Right lobe of liver (tissue), 6 donors: ENCODE measurements around the gene MAP4K4. TPM values are rescaled to one million over a fixed set of nuclear protein-coding genes. Genes with fewer than 3 reads are reported as not detected.
A peak's percentile ranks its signal among the peaks of the same experiment; 100 is the strongest.

Experiments used
- ATAC-seq, 4 donors: fragments of 200-7000 bp; cut with Tn5 transposase; one replicate each; pipeline ENCODE4 v1.9.1; 2020; ENCODE audit warnings: mild to moderate bottlenecking in 4 of 4, moderate library complexity in 4 of 4
- DNase-seq, 3 donors: peaks; one replicate each; pipeline ENCODE4 v3.0.0-alpha.2; 2020
- H3K27ac ChIP-seq, 3 donors: fragments of 200-600 bp; one replicate each; pipeline ENCODE4 v1.8.0; 2022
- H3K27me3 ChIP-seq, 2 donors: fragments of 200-600 bp; one replicate each; pipeline ENCODE4 v1.8.0; 2022
- H3K36me3 ChIP-seq, 4 donors: fragments of 200-600 bp; sonication (generic) in 1 of 4; one replicate each; pipeline versions ENCODE4 v1.5.1 to v1.8.0; 2017 to 2022; ENCODE audit warnings: control low read depth in 1 of 4
- H3K4me1 ChIP-seq, 4 donors: fragments of 200-600 bp; sonication (generic) in 1 of 4; one replicate each; pipeline versions ENCODE4 v1.5.1 to v1.8.0; 2017 to 2022; ENCODE audit warnings: control low read depth in 1 of 4
- H3K4me3 ChIP-seq, 3 donors: fragments of 200-600 bp; one replicate each; pipeline ENCODE4 v1.8.0; 2022
- H3K9me3 ChIP-seq, 4 donors: fragments of 200-600 bp; sonication (generic) in 1 of 4; one replicate each; pipeline versions ENCODE4 v1.5.1 to v1.8.0; 2017 to 2022; ENCODE audit warnings: control low read depth in 1 of 4
- POLR2A ChIP-seq: fragments of 450-650 bp; IDR thresholded peaks from one replicate; pipeline ENCODE4 v1.6.1; 2017; ENCODE audit warnings: antibody characterized with exemption, mild to moderate bottlenecking
- WGBS: methylation state at CpG from one replicate; pipeline ENCODE4 v1.1.6; 2018; ENCODE audit warnings: low coverage, low lambda C conversion rate; ENCODE audit not compliant: insufficient coverage; ENCODE audit errors: missing lambda C conversion rate; 5-methylcytosine and 5-hydroxymethylcytosine counted together
- intact Hi-C, 2 donors: fragments of 100-400 bp; cut with DNase I; formaldehyde crosslinking; loops; one replicate each; pipeline versions ENCODE4 v1.11.2 to v1.14.1; 2022
- total RNA-seq, 6 experiments: library from RNA; depleted of rRNA in 2 of 6; stranded (reverse); fragments of >200 nt in 2 of 6; fragmentation: NEBNext Ultra II Directional in 3 of 6; extraction: Animal tissue kit (Norgen Biotek cat#: 25700) in 3 of 6; gene quantifications; one replicate each; pipeline versions ENCODE4 v1.1.0 to v1.2.4, GENCODE V29; 2016 to 2023
- TF ChIP-seq, protein P1 (sequence below), 4 donors: fragments of 200-600 bp in 3 of 4; fragments of 450-650 bp in 1 of 4; IDR thresholded peaks; one replicate each; pipeline versions ENCODE4 v1.5.1 to v1.8.0; 2016 to 2022; ENCODE audit warnings: antibody characterized with exemption in 4 of 4, mild to moderate bottlenecking in 2 of 4
- donor health status: DM: no; HTN: yes; CAD: no.
- donor health status: DM: no; HTN: no; CAD: no.
- donor health status: DM: no; HTN: no; CAD: no.
- donor health status: DM: no; HTN: yes; CAD: no.
- donor health status: DM: no; HTN: yes; CAD: no.

Gene MAP4K4
- total RNA-seq, 6 experiments from 2014 or later, result 29.8 to 36.5 (median 31.1) TPM

DNA sequence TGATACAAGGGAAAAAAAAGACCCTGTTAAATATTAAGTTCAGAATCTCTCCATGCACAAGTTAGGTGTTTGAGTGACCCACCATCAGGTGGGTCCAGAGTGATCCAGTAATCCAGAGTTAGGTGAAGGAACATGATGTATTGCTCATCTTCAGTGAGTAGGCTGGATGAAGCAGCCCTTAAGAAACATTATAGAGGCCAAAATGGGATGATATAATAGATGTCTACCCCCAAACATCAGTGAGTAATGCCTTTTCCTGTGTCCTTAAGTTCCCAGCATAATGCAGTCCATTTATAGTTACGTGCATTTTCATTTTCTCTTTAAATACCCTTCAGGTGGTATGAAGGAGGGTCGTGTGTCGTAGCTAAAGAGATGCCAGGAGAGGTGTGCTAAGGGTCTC lies 89.6 kb downstream of the MAP4K4 start:
- Histone ChIP-seq H3K9me3 (no peaks in the 10 kb centered on the region), H3K27me3 (no peaks in the 10 kb centered on the region), H3K27ac (no peak overlapping the region), H3K36me3 (no peaks in the 10 kb centered on the region), H3K4me3 (no peak overlapping the region), H3K4me1 (peaks cover 0 to 29% (median 5%) of the 10 kb centered on the region in 4 donors)
- TF ChIP-seq, protein P1, sequence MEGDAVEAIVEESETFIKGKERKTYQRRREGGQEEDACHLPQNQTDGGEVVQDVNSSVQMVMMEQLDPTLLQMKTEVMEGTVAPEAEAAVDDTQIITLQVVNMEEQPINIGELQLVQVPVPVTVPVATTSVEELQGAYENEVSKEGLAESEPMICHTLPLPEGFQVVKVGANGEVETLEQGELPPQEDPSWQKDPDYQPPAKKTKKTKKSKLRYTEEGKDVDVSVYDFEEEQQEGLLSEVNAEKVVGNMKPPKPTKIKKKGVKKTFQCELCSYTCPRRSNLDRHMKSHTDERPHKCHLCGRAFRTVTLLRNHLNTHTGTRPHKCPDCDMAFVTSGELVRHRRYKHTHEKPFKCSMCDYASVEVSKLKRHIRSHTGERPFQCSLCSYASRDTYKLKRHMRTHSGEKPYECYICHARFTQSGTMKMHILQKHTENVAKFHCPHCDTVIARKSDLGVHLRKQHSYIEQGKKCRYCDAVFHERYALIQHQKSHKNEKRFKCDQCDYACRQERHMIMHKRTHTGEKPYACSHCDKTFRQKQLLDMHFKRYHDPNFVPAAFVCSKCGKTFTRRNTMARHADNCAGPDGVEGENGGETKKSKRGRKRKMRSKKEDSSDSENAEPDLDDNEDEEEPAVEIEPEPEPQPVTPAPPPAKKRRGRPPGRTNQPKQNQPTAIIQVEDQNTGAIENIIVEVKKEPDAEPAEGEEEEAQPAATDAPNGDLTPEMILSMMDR (IDR thresholded peaks at IDR 0.05), result no peak
- no peak for TF ChIP-seq POLR2A
- ATAC-seq (no peak), DNase-seq (no peak)
- WGBS, result 94% methylated on average over 3 of the region's 3 CpGs
- intact Hi-C loops, result no loop called here

GRCh38 chr2:101788565-101788964 lies 91.1 kb downstream of the MAP4K4 start:
- Histone ChIP-seq H3K36me3 (no peaks in the 10 kb centered on the region), H3K4me1 (peaks cover 0 to 31% (median 5%) of the 10 kb centered on the region in 4 donors), H3K27ac (peak overlapping the region in 2 of 3 donors; percentile 16 to 20), H3K9me3 (no peaks in the 10 kb centered on the region), H3K27me3 (no peaks in the 10 kb centered on the region), H3K4me3 (no peak overlapping the region)
- WGBS, result 52% methylated on average over 1 of the region's 1 CpG
- ATAC-seq, result no peak
- intact Hi-C loops, result no loop called here
- TF ChIP-seq, protein P1 (IDR thresholded peaks at IDR 0.05), result no peak
- no peak for TF ChIP-seq POLR2A
- DNase-seq, result no peak

DNA sequence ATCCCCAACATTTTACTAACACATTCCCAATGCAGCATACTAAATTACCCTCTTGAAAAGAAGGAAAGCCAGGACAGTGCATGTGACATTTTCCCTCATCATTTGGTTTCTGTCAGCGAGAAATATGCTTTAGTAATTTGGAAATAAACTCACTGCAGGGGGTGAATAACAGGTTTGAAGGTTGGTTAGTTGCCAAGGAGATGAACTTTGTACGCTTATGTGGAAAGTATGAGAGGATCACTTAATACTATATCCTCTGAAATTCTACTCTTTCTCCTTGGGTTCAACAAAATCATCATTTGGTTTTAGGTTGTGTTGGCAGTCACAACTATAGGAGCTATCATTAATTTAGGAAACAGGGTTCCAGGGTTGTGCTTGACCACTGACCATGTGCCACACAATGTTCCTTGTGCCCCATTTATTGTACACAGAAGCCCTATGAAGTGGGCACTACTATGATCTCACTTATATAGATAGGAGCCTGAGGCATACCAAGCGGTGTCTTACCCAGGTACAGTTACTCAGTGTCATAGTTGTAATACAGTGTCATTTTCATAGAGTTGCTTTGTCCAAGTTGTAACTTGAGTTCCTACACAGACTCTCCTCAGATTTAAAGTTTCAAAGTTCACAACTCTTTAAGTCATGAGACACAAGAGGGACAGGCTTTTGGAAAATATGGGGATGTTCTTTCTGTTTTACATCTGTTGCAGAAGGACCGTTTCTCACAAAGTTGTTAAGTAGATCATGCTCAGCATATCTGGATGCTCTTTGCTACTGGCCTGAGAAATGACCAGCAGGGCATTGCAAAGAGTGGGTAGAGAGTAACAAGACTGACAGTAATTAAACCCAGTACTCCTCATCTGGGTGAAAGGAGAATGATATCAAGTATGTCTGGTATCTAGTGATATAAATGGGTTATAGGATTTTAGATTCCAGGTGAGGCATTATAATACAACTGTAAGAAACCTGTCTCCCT lies 91.8 kb downstream of the MAP4K4 start:
- TF ChIP-seq, protein P1 (IDR thresholded peaks at IDR 0.05), result no peak
- TF ChIP-seq POLR2A, result no peak
- intact Hi-C loops, result no loop called here
- no peaks in the 10 kb centered on the region for H3K9me3 ChIP-seq
- no peak overlapping the region for H3K4me3 ChIP-seq
- no peak for DNase-seq
- peaks cover 0 to 38% (median 5%) of the 10 kb centered on the region in 4 donors for H3K4me1 ChIP-seq
- H3K36me3 ChIP-seq, result no peaks in the 10 kb centered on the region
- 52% methylated on average over 4 of the region's 4 CpGs for whole genome bisulfite sequencing
- H3K27me3 ChIP-seq, result no peaks in the 10 kb centered on the region
- ATAC-seq, result peak; percentile 78 to 84 (median 81)
- peak overlapping the region; percentile 16 to 35 (median 20) for H3K27ac ChIP-seq

DNA sequence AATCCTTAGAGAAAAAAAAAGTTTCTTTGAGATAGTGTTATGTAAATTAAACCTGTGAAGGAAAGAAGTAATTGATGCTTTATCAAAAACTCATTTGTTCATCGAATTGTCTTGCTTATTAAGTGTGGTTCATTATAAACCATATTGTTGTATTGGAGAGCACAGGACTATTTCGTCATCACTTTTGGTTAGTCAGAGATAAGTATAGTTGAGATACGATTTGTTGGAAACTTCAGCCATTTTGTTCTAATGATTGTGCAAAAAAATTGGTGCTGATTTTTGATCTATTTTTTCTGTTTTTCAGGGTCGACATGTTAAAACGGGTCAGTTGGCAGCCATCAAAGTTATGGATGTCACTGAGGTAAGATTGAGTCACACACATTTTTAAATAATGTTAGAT lies 92.9 kb downstream of the MAP4K4 start:
- Histone ChIP-seq H3K4me3 (no peak overlapping the region), H3K27ac (peak overlapping the region in 1 of 3 donors; percentile 21), H3K9me3 (no peaks in the 10 kb centered on the region), H3K36me3 (no peaks in the 10 kb centered on the region), H3K27me3 (no peaks in the 10 kb centered on the region), H3K4me1 (peaks cover 0 to 45% (median 5%) of the 10 kb centered on the region in 4 donors)
- intact Hi-C loops, result no loop called here
- ATAC-seq, result no peak
- DNase-seq, result no peak
- WGBS, result 72% methylated on average over 5 of the region's 5 CpGs
- TF ChIP-seq POLR2A, result no peak
- TF ChIP-seq, protein P1 (IDR thresholded peaks at IDR 0.05), result no peak
